IMR-90 (cell line): Measurements from ENCODE around the gene TNRC18. TPM values are rescaled to one million over a fixed set of nuclear protein-coding genes. Genes with fewer than 3 reads are reported as not detected.

Experiments
- ATAC-seq: fragments of 200-7000 bp; cut with Tn5 transposase; 2 replicates; pipeline ENCODE4 v1.9.1; 2020; ENCODE audit warnings: low read depth, mild to moderate bottlenecking, moderate library complexity
- BruUV-seq: library from RNA; stranded (reverse); fragments of 400-500 nt; replicated peaks from 2 replicates; lab custom pipeline; 2021; lab: Mats Ljungman, UMichigan
- CTCF ChIA-PET: fragments of 300-600 bp; formaldehyde crosslinking; extraction: SDS; loops from one replicate; lab custom pipeline; 2021; ENCODE audit warnings: antibody characterized with exemption; lab: Yijun Ruan, JAX
- POLR2A ChIA-PET: fragments of 300-600 bp; sonication (Branson Sonifier 250); formaldehyde crosslinking; loops from one replicate; lab custom pipeline; 2022; ENCODE audit warnings: antibody characterized with exemption; ENCODE audit not compliant: unreplicated experiment; lab: Charles Lee
- DNase-seq: peaks from one replicate; pipeline ENCODE4 v3.0.0; 2013
- H2AFZ ChIP-seq: replicated peaks from 2 replicates; pipeline ENCODE3; 2013; ENCODE audit warnings: low read length, mild to moderate bottlenecking; ENCODE audit not compliant: poor library complexity
- H2AK5ac ChIP-seq: 2 replicates; pipeline ENCODE4 v1.6.1; 2013; ENCODE audit warnings: low read depth, low read length, inconsistent platforms
- H2AK9ac ChIP-seq: replicated peaks from 2 replicates; pipeline ENCODE3; 2013; ENCODE audit warnings: mild to moderate bottlenecking, low read depth, low read length, moderate library complexity; ENCODE audit not compliant: poor library complexity
- H2BK120ac ChIP-seq: 2 replicates; pipeline ENCODE4 v1.6.1; 2013; ENCODE audit warnings: low read depth, low read length, inconsistent platforms
- H2BK15ac ChIP-seq: 3 replicates; pipeline ENCODE4 v1.6.1; 2013; ENCODE audit warnings: low read depth, low read length, inconsistent platforms
- H2BK20ac ChIP-seq: 2 replicates; pipeline ENCODE4 v1.6.1; 2013; ENCODE audit warnings: low read depth, mild to moderate bottlenecking, inconsistent platforms, low read length, moderate library complexity
- H2BK5ac ChIP-seq: 2 replicates; pipeline ENCODE4 v1.6.1; 2013; ENCODE audit warnings: mild to moderate bottlenecking, low read depth, low read length, inconsistent platforms; ENCODE audit not compliant: poor library complexity, severe bottlenecking
- H3K14ac ChIP-seq: replicated peaks from 2 replicates; pipeline ENCODE4 v1.6.1; 2013; ENCODE audit warnings: low read depth, low read length, inconsistent platforms
- H3K18ac ChIP-seq: 2 replicates; pipeline ENCODE4 v1.6.1; 2013; ENCODE audit warnings: low read depth, low read length, control low read depth
- H3K23ac ChIP-seq: 2 replicates; pipeline ENCODE4 v1.6.1; 2013; ENCODE audit warnings: low read depth, low read length, inconsistent platforms
- H3K27ac ChIP-seq: 2 replicates; pipeline ENCODE4 v1.5.1; 2013; ENCODE audit warnings: mild to moderate bottlenecking, control low read depth, low read length; ENCODE audit not compliant: insufficient read depth
- H3K27me3 ChIP-seq: 2 replicates; pipeline ENCODE4 v1.6.1; 2013; ENCODE audit warnings: low read length; ENCODE audit not compliant: control insufficient read depth, insufficient read depth
- H3K36me3 ChIP-seq: 2 replicates; pipeline ENCODE4 v1.6.1; 2013; ENCODE audit warnings: low read length, mixed read lengths; ENCODE audit not compliant: control insufficient read depth, insufficient read depth
- H3K4ac ChIP-seq: 2 replicates; pipeline ENCODE4 v1.6.1; 2013; ENCODE audit warnings: low read depth, low read length, inconsistent platforms
- H3K4me1 ChIP-seq: 2 replicates; pipeline ENCODE4 v1.6.1; 2013; ENCODE audit warnings: low read length, mixed read lengths; ENCODE audit not compliant: control insufficient read depth, insufficient read depth
- H3K4me2 ChIP-seq: 2 replicates; pipeline ENCODE4 v1.6.1; 2013; ENCODE audit warnings: low read depth, mild to moderate bottlenecking, control low read depth, low read length, moderate library complexity
- H3K4me3 ChIP-seq: 2 replicates; pipeline ENCODE4 v1.5.1; 2013; ENCODE audit warnings: low read depth, mild to moderate bottlenecking, control low read depth, low read length, moderate library complexity; ENCODE audit not compliant: insufficient read depth
- H3K56ac ChIP-seq: 2 replicates; pipeline ENCODE4 v1.6.1; 2013; ENCODE audit warnings: low read length, inconsistent platforms; ENCODE audit not compliant: insufficient read depth; ENCODE audit errors: extremely low read depth
- H3K79me1 ChIP-seq, 2 experiments: 2 replicates each; pipeline ENCODE4 v1.6.1; 2013; ENCODE audit warnings: low read length in 2 of 2, inconsistent platforms in 1 of 2, low read depth in 1 of 2
- H3K9ac ChIP-seq: 2 replicates; pipeline ENCODE4 v1.6.1; 2013; ENCODE audit warnings: low read depth, low read length, control low read depth
- H3K9me1 ChIP-seq: 2 replicates; pipeline ENCODE4 v1.6.1; 2013; ENCODE audit warnings: low read length, inconsistent platforms; ENCODE audit not compliant: insufficient read depth
- H3K9me3 ChIP-seq: 2 replicates; pipeline ENCODE4 v1.6.1; 2013; ENCODE audit warnings: low read length; ENCODE audit not compliant: control insufficient read depth, insufficient read depth
- H4K20me1 ChIP-seq: 2 replicates; pipeline ENCODE4 v1.6.1; 2013; ENCODE audit warnings: low read length, inconsistent platforms; ENCODE audit not compliant: insufficient read depth
- H4K5ac ChIP-seq: 2 replicates; pipeline ENCODE4 v1.6.1; 2013; ENCODE audit warnings: mild to moderate bottlenecking, low read depth, low read length, control low read depth
- H4K8ac ChIP-seq, 2 experiments: 2 replicates each; pipeline ENCODE4 v1.6.1; 2013; ENCODE audit warnings: low read depth in 2 of 2, low read length in 2 of 2, control low read depth in 1 of 2, inconsistent platforms in 1 of 2
- H4K91ac ChIP-seq: 2 replicates; pipeline ENCODE4 v1.6.1; 2013; ENCODE audit warnings: low read depth, low read length, inconsistent platforms; ENCODE audit not compliant: insufficient read depth
- CEBPB ChIP-seq: IDR thresholded peaks from 2 replicates; pipeline ENCODE4 v1.6.1; 2012; ENCODE audit warnings: low read depth, low read length, improper control_type of control experiment
- CHD1 ChIP-seq: IDR thresholded peaks from 2 replicates; pipeline ENCODE4 v1.6.1; 2012; ENCODE audit warnings: low read depth, low read length, improper control_type of control experiment
- FOS ChIP-seq: fragments of 150-350 bp; IDR thresholded peaks from 2 replicates; pipeline ENCODE4 v1.6.1; 2016; ENCODE audit warnings: low read depth, low read length
- MAZ ChIP-seq: IDR thresholded peaks from 2 replicates; pipeline ENCODE4 v1.6.1; 2012; ENCODE audit warnings: low read depth, mild to moderate bottlenecking, low read length, improper control_type of control experiment, moderate library complexity, borderline replicate concordance
- NFE2L2 ChIP-seq: fragments of 150-350 bp; IDR thresholded peaks from 2 replicates; pipeline ENCODE4 v1.6.1; 2016; ENCODE audit warnings: low read depth, mild to moderate bottlenecking, low read length
- RAD21 ChIP-seq: IDR thresholded peaks from 2 replicates; pipeline ENCODE4 v1.6.1; 2012; ENCODE audit warnings: low read length, improper control_type of control experiment
- WGBS, 2 experiments: methylation state at CpG; one replicate each; pipeline versions ENCODE4 v1.1.5 to v1.1.7; 2013; ENCODE audit warnings: missing lambda C conversion rate in 2 of 2; ENCODE audit not compliant: insufficient read length in 1 of 2; ENCODE audit errors: extremely low coverage in 2 of 2; 5-methylcytosine and 5-hydroxymethylcytosine counted together
- dilution Hi-C: fragments of 300-500 bp; cut with HindIII; formaldehyde crosslinking; loops from one replicate; pipeline ENCODE4 v1.14.3; 2018; ENCODE audit warnings: low sequenced_read_pairs; ENCODE audit not compliant: unreplicated experiment
- in situ Hi-C: fragments of 300-500 bp; cut with MboI; formaldehyde crosslinking; loops from 3 replicates; pipeline ENCODE4 v1.14.3; 2019; ENCODE audit warnings: low sequenced_read_pairs, inconsistent platforms, mixed read lengths
- intact Hi-C: fragments of 100-400 bp; cut with micrococcal nuclease; formaldehyde crosslinking; loops from 2 replicates; pipeline ENCODE4 v1.10.0; 2022
- polyA plus RNA-seq, 3 experiments: library from polyadenylated mRNA; depleted of rRNA; stranded (reverse); fragments of >200 nt; gene quantifications; 2 replicates each; pipeline ENCODE4 v1.2.3, GENCODE V29; 2012; ENCODE audit warnings: low replicate concordance in 1 of 3
- total RNA-seq: library from RNA; depleted of rRNA; stranded (reverse); fragments of >200 nt; gene quantifications from 2 replicates; pipeline ENCODE4 v1.2.3, GENCODE V29; 2012

TNRC18 gene
- total and polyA plus RNA-seq, 2 of the 4 experiments (the other 2 are of a cell fraction) = 4.7 to 29.6 TPM

DNA sequence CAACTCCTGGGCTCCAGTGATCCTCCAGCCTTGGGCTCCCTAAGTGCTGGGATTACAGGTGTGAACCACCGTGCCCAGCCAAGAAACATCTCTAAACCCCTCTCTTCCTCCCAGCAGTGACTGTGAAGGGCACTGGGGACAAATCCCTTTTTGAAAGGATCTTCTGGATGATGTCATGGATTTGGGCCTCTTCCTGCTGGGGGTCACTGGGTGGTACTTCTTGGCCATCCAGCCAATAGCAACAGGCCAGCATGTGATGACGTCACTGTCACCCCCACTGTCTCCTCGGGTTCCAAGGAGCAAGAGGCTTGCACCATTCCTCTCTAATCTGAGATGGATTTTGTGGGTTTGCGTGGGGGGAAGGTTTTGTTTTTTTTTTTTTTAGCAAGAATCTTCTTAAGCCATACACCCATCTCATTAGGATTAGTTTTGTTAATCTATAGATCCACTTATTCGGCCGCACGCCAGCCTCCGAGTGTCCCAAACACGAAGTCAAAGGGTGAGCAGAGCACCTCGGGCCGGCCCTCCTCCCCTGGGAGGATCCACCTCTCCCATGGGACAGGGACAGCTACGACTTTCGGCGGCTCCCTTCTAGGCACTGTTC lies 29.4 kb upstream of the TNRC18 start:
- no peak overlapping the region for H4K5ac ChIP-seq
- DNase-seq (peak; percentile 84), ATAC-seq (peak; percentile 25)
- no peak overlapping the region for H3K4ac ChIP-seq
- 85% methylated on average over 4 of the region's 14 CpGs; no CpG with 5 or more reads in 1 of the 2 experiments for WGBS, 2 experiments
- H2AFZ ChIP-seq = no peak overlapping the region
- H4K91ac ChIP-seq = no peak overlapping the region
- no peak overlapping the region for H2BK15ac ChIP-seq
- H3K27ac ChIP-seq = no peak overlapping the region
- 0 out of 2 replicates have a peak, but pooled peaks cover 2% of the 10 kb centered on the region for H3K9me1 ChIP-seq
- peak overlapping the region in 1 of 2 experiments; percentile 11; a peak in 1 of 4 replicates for H4K8ac ChIP-seq
- no peak overlapping the region for H3K56ac ChIP-seq
- no peaks in the 10 kb centered on the region for H3K79me1 ChIP-seq
- no peak overlapping the region for H2AK5ac ChIP-seq
- TF ChIP-seq CHD1 (no peak), RAD21 (no peak), NFE2L2 (no peak), CEBPB (0 out of 2 replicates have a peak, but pooled peaks have one; percentile 33), MAZ (no peak), FOS (no peak)
- no peaks in the 10 kb centered on the region for H3K36me3 ChIP-seq
- CTCF ChIA-PET = no interaction called here
- in situ Hi-C loops = loop anchor here (10.0 kb wide), 1 partner anchor 208 kb away; no protein-coding TSS in a partner anchor
- BruUV-seq = no TSS peak
- H3K4me3 ChIP-seq = no peak overlapping the region
- no peak overlapping the region for H3K4me2 ChIP-seq
- H3K27me3 ChIP-seq = no peaks in the 10 kb centered on the region
- dilution Hi-C loops = no loop called here
- no peak overlapping the region for H3K14ac ChIP-seq
- no peak overlapping the region for H2BK20ac ChIP-seq
- no peak overlapping the region for H2BK120ac ChIP-seq
- intact Hi-C loops = no loop called here
- H3K23ac ChIP-seq = no peak overlapping the region
- POLR2A ChIA-PET = no interaction called here
- H3K18ac ChIP-seq = no peak overlapping the region
- peaks cover 1% of the 10 kb centered on the region; the same call in 1 of the 2 replicates for H3K4me1 ChIP-seq
- no peaks in the 10 kb centered on the region for H3K9me3 ChIP-seq
- no peak overlapping the region for H2BK5ac ChIP-seq
- no peak overlapping the region for H3K9ac ChIP-seq
- H4K20me1 ChIP-seq = no peaks in the 10 kb centered on the region; the same call in none of the 2 replicates
- H2AK9ac ChIP-seq = peak overlapping the region; percentile 30
